GM23338 (cell line): Measurements from ENCODE around the gene CDAN1. TPM values are rescaled to one million over a fixed set of nuclear protein-coding genes. Genes with fewer than 3 reads are reported as not detected.

Experiments used
- ATAC-seq: fragments of 200-7000 bp; cut with Tn5 transposase; 3 replicates; pipeline ENCODE4 v1.9.1; 2020
- DNase-seq: peaks from one replicate; pipeline ENCODE4 v3.0.0-alpha.2; 2015; ENCODE audit warnings: low spot score
- H2AFZ ChIP-seq: fragments of 200-600 bp; sonication (generic); 2 replicates; pipeline ENCODE4 v1.8.0; 2016; ENCODE audit warnings: antibody characterized with exemption, mild to moderate bottlenecking, moderate library complexity
- H3F3A ChIP-seq: fragments of 200-600 bp; sonication (generic); replicated peaks from 2 replicates; pipeline ENCODE4 v1.8.0; 2017; ENCODE audit warnings: antibody characterized with exemption, mixed run types, low read depth
- H3K27ac ChIP-seq: fragments of 200-600 bp; sonication (generic); 2 replicates; pipeline ENCODE4 v1.6.1; 2016; ENCODE audit warnings: low read depth
- H3K27me3 ChIP-seq: fragments of 200-600 bp; sonication (generic); 2 replicates; pipeline ENCODE4 v1.8.0; 2016; ENCODE audit warnings: mild to moderate bottlenecking, mixed run types, moderate library complexity; ENCODE audit not compliant: insufficient read depth
- H3K36me3 ChIP-seq: fragments of 200-600 bp; sonication (generic); 2 replicates; pipeline ENCODE4 v1.8.0; 2016; ENCODE audit warnings: mild to moderate bottlenecking; ENCODE audit not compliant: insufficient read depth
- H3K4me1 ChIP-seq: fragments of 200-600 bp; sonication (generic); 2 replicates; pipeline ENCODE4 v1.8.0; 2016; ENCODE audit warnings: mild to moderate bottlenecking, moderate library complexity; ENCODE audit not compliant: insufficient read depth
- H3K4me2 ChIP-seq: fragments of 200-600 bp; sonication (generic); 2 replicates; pipeline ENCODE4 v1.7.1; 2017; ENCODE audit warnings: mixed run types
- H3K4me3 ChIP-seq: fragments of 200-600 bp; sonication (generic); 2 replicates; pipeline ENCODE4 v1.6.1; 2016; ENCODE audit warnings: mixed run types
- H3K79me2 ChIP-seq: fragments of 200-600 bp; sonication (generic); replicated peaks from 2 replicates; pipeline ENCODE4 v1.8.0; 2017; ENCODE audit warnings: mild to moderate bottlenecking; ENCODE audit not compliant: insufficient read depth
- H3K9me2 ChIP-seq: fragments of 200-600 bp; sonication (generic); 2 replicates; pipeline ENCODE4 v1.8.0; 2017; ENCODE audit not compliant: insufficient read depth
- H4K20me1 ChIP-seq: fragments of 200-600 bp; sonication (generic); replicated peaks from 2 replicates; pipeline ENCODE4 v1.8.0; 2017; ENCODE audit warnings: mild to moderate bottlenecking; ENCODE audit not compliant: insufficient read depth
- H3K27ac Mint-ChIP-seq: 2 replicates; pipeline ENCODE4 v1.8.0; 2020; ENCODE audit warnings: inconsistent platforms, mild to moderate bottlenecking, moderate library complexity, mixed read lengths
- H3K27me3 Mint-ChIP-seq: 3 replicates; pipeline ENCODE4 v1.8.0; 2022; ENCODE audit warnings: low read depth, mild to moderate bottlenecking, moderate library complexity, mixed read lengths, inconsistent platforms; ENCODE audit not compliant: insufficient read depth, poor library complexity
- H3K36me3 Mint-ChIP-seq: 3 replicates; pipeline ENCODE4 v1.8.0; 2021; ENCODE audit warnings: low read depth, mild to moderate bottlenecking, inconsistent platforms, moderate library complexity, mixed read lengths
- H3K4me1 Mint-ChIP-seq: 3 replicates; pipeline ENCODE4 v1.8.0; 2020; ENCODE audit warnings: mild to moderate bottlenecking, inconsistent platforms, mixed read lengths
- H3K4me3 Mint-ChIP-seq: 3 replicates; pipeline ENCODE4 v1.8.0; 2021; ENCODE audit warnings: moderate library complexity, mild to moderate bottlenecking, inconsistent platforms, mixed read lengths
- H3K9me3 Mint-ChIP-seq: 3 replicates; pipeline ENCODE4 v1.8.0; 2020; ENCODE audit warnings: moderate library complexity, mild to moderate bottlenecking, inconsistent platforms, mixed read lengths
- CREB1 ChIP-seq: fragments of 250-450 bp; sonication (Bioruptor Pico); IDR thresholded peaks from 2 replicates; pipeline ENCODE4 v1.5.0; 2020; ENCODE audit warnings: low read depth, mild to moderate bottlenecking, moderate library complexity
- EZH2 ChIP-seq: fragments of 200-600 bp; sonication (generic); IDR thresholded peaks from one replicate; pipeline ENCODE4 v1.8.0; 2017; ENCODE audit warnings: antibody characterized with exemption, mild to moderate bottlenecking, low read depth; ENCODE audit not compliant: unreplicated experiment
- EZH2phosphoT487 ChIP-seq: fragments of 200-600 bp; sonication (generic); IDR thresholded peaks from one replicate; pipeline ENCODE4 v1.8.1; 2018; ENCODE audit warnings: antibody characterized with exemption; ENCODE audit not compliant: unreplicated experiment
- POLR2AphosphoS5 ChIP-seq: IDR thresholded peaks from 2 replicates; pipeline ENCODE4 v1.6.1; 2016; ENCODE audit warnings: antibody characterized with exemption, low read depth
- REST ChIP-seq: IDR thresholded peaks from one replicate; pipeline ENCODE4 v1.6.1; 2018; ENCODE audit warnings: antibody characterized with exemption; ENCODE audit not compliant: unreplicated experiment
- STAT1 ChIP-seq: IDR thresholded peaks from one replicate; pipeline ENCODE4 v1.6.1; 2016; ENCODE audit warnings: antibody characterized with exemption; ENCODE audit not compliant: unreplicated experiment
- ZNF114 ChIP-seq: fragments of 250-450 bp; sonication (Bioruptor Pico); IDR thresholded peaks from 2 replicates; pipeline ENCODE4 v1.5.0; 2020; ENCODE audit warnings: mild to moderate bottlenecking, moderate library complexity
- ZNF331 ChIP-seq: fragments of 250-450 bp; sonication (Bioruptor Pico); IDR thresholded peaks from 2 replicates; pipeline ENCODE4 v1.5.0; 2020; ENCODE audit warnings: low read depth, mild to moderate bottlenecking, moderate library complexity
- polyA plus RNA-seq: library from polyadenylated mRNA; unstranded; fragments of >200 nt; fragmentation: Nextera tagmentation; extraction: Ambion mirVana; gene quantifications from 2 replicates; pipeline ENCODE4 v1.2.1, GENCODE V29; 2016
- total RNA-seq: library from RNA; depleted of rRNA; stranded (reverse); fragments of >200 nt; shearing (Covaris generic); gene quantifications from 2 replicates; pipeline ENCODE4 v1.2.3, GENCODE V29; 2014

The CDAN1 gene
- total and polyA plus RNA-seq, 2 experiments from 2014 or later = 6.0 to 14.7 TPM

GRCh38 chr15:42695527-42696071, 41.3 kb downstream of the CDAN1 start:
- no peaks in the 10 kb centered on the region for H3K4me1 Mint-ChIP-seq
- Histone ChIP-seq H3K4me2 (no peak overlapping the region), H3F3A (no peaks in the 10 kb centered on the region), H3K27ac (no peak overlapping the region), H2AFZ (no peak overlapping the region), H3K27me3 (no peaks in the 10 kb centered on the region), H3K4me1 (no peaks in the 10 kb centered on the region), H3K4me3 (no peak overlapping the region), H3K36me3 (no peaks in the 10 kb centered on the region), H4K20me1 (no peaks in the 10 kb centered on the region), H3K9me2 (0 out of 2 replicates have a peak, but pooled peaks cover 6% of the 10 kb centered on the region), H3K79me2 (no peaks in the 10 kb centered on the region)
- H3K4me3 Mint-ChIP-seq = no peak overlapping the region
- no peaks in the 10 kb centered on the region; the same call in 2 of the 3 replicates for H3K9me3 Mint-ChIP-seq
- ATAC-seq (no peak), DNase-seq (no peak)
- no peak for TF ChIP-seq POLR2AphosphoS5
- no peak overlapping the region for H3K27ac Mint-ChIP-seq
- peaks cover 8% of the 10 kb centered on the region; the same call in 2 of the 3 replicates for H3K36me3 Mint-ChIP-seq
- H3K27me3 Mint-ChIP-seq = peaks cover 10% of the 10 kb centered on the region

- Histone ChIP-seq H3K79me2 (no peaks in the 10 kb centered on the region), H4K20me1 (no peaks in the 10 kb centered on the region), H3F3A (no peaks in the 10 kb centered on the region), H2AFZ (no peak overlapping the region), H3K36me3 (no peaks in the 10 kb centered on the region), H3K27me3 (no peaks in the 10 kb centered on the region), H3K4me3 (no peak overlapping the region), H3K4me1 (no peaks in the 10 kb centered on the region), H3K4me2 (no peak overlapping the region), H3K9me2 (no peaks in the 10 kb centered on the region), H3K27ac (no peak overlapping the region)
- Mint-ChIP-seq H3K9me3 (no peaks in the 10 kb centered on the region), H3K4me1 (no peaks in the 10 kb centered on the region), H3K27ac (no peak overlapping the region), H3K4me3 (no peak overlapping the region), H3K27me3 (peaks cover 10% of the 10 kb centered on the region), H3K36me3 (peaks cover 4% of the 10 kb centered on the region; the same call in 1 of the 3 replicates)
- DNase-seq (no peak), ATAC-seq (no peak)
- TF ChIP-seq CREB1 (no peak), ZNF331 (CRISPR knock-in tag) (no peak), ZNF114 (no peak), REST (no peak), EZH2phosphoT487 (no peak), EZH2 (no peak), STAT1 (no peak), POLR2AphosphoS5 (no peak)
Measured at GRCh38 chr15:42694398-42694797, 42.5 kb downstream of the CDAN1 start.
